ENCODE results near the gene LYSMD3. TPM values are rescaled to one million over a fixed set of nuclear protein-coding genes. Genes with fewer than 3 reads are reported as not detected.
"Not testable (repeated sequence)": the region's sequence is repeated elsewhere in the genome, so short reads cannot be mapped to it uniquely, and the experiment has no call there.

Gene LYSMD3
- total RNA-seq: 10 to 100 TPM; 10.2 to 11.4 (median 11.3) TPM

DNA sequence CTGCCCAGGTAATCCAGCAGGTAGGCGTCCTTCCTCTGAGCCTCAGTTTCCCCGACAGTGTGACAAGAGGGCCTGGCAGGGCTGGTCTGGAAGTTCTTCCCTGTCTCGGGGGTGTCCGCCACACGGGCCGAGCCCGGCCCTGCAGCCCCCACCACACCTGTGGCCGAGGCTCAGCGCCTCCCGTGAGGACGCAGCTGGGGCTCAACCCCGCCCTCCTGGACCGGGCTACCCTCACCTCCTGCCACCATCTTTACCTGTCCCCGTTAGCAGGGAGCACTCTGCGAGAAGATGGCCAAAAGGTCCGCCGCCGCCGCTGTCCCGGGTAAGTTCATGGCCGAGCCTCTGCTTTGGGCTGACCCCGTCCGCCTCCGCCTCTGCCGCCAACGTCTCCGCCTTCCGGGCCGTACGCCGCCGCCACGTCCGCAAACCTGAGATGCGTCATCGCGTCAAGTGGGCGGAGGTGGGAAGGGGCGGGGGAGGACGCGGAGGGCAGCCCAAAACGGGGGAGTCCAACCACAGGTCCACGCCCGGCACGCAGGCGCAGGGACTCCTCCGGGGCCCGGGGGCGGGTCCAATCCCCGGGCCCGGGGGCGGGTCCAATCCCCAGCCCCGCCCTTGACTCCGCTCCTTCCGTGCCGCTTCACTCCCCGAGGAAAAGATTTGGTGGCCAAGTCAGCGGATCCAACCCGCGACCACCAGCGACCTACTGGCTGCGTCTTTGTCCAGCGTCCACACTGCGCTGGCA is at the start of gene LYSMD3:
Gene LYSMD3 (minus strand): TSS at position 391 of the 745 bp plus-strand sequence. CDS start 4,295 bp downstream, outside the sequence.
- peak; percentile 97 for DNase-seq
- H3K4me3 Mint-ChIP-seq: peak within 1 kb of the TSS; percentile 95
- peak; percentile 92 to 94 for ATAC-seq
- no peaks in the 10 kb centered on the region for H3K9me3 Mint-ChIP-seq
- peaks cover 29% of the 10 kb centered on the region for H3K4me1 Mint-ChIP-seq (ENCODE audit: low read depth)
- peaks cover 21% of the 10 kb centered on the region for H3K27me3 Mint-ChIP-seq (ENCODE audit: low read depth)
- peaks cover 7% of the 10 kb centered on the region for H3K36me3 Mint-ChIP-seq (ENCODE audit: insufficient read depth)

DNA sequence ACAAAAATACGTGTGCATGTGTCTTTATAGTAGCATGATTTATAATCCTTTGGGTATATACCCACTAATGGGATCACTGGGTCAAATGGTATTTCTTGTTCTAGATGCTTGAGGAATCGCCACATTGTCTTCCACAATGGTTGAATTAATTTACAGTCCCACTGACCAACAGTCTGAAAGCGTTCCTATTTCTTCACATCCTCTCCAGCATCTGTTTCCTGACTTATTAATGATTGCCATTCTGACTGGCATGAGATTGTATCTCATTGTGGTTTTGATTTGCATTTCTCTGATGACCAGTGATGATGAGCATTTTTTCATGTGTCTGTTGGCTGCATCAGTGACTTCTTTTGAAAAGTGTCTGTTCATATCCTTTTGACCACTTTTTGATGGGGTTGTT is 47.2 kb upstream of the LYSMD3 start:
- not testable (repeated sequence) for ATAC-seq; H3K36me3 Mint-ChIP-seq (ENCODE audit: insufficient read depth); H3K4me1 Mint-ChIP-seq (ENCODE audit: low read depth); H3K4me3 Mint-ChIP-seq; DNase-seq
- H3K27me3 Mint-ChIP-seq (ENCODE audit: low read depth): peaks cover 24% of the 10 kb centered on the region
- peaks cover 18% of the 10 kb centered on the region for H3K9me3 Mint-ChIP-seq

- Mint-ChIP-seq H3K4me3 (no peak overlapping the region), H3K36me3 (ENCODE audit: insufficient read depth) (no peaks in the 10 kb centered on the region), H3K4me1 (ENCODE audit: low read depth) (no peaks in the 10 kb centered on the region), H3K9me3 (peaks cover 15% of the 10 kb centered on the region), H3K27me3 (ENCODE audit: low read depth) (peaks cover 26% of the 10 kb centered on the region)
- no peak for ATAC-seq
- DNase-seq: no peak
Measured at GRCh38 chr5:90575712-90576111, 46.3 kb upstream of the LYSMD3 start.

- no peak for DNase-seq
Measured at GRCh38 chr5:90571147-90571773, 41.9 kb upstream of the LYSMD3 start.

DNA sequence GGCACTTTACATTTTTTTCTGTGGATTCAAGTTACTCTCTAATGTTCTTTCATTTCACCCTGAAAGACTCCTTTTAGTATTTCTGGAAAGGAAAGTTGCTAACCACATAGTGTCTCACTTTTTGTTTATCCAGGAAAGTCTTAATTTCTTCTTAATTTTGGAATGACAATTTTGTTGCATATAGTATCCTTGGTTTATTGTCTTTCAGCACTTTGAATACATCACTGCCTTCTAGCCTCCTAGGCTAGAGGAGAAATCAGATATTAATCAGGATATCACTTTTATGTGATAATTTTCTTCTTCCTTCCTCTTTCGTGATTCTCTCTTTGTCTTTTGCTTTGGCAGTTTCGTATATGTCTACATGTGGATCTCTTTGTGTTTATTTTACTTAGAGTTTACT is 40.6 kb upstream of the LYSMD3 start:
- H3K4me3 Mint-ChIP-seq: no peak overlapping the region
- H3K27me3 Mint-ChIP-seq (ENCODE audit: low read depth): peaks cover 16% of the 10 kb centered on the region

More at GRCh38 chr5:90571147-90571773, 41.9 kb upstream of the LYSMD3 start:
- Mint-ChIP-seq H3K9me3 (no peaks in the 10 kb centered on the region), H3K36me3 (ENCODE audit: insufficient read depth) (no peaks in the 10 kb centered on the region), H3K27me3 (ENCODE audit: low read depth) (peaks cover 17% of the 10 kb centered on the region), H3K4me3 (no peak overlapping the region), H3K4me1 (ENCODE audit: low read depth) (no peaks in the 10 kb centered on the region)
- ATAC-seq: no peak

GRCh38 chr5:90569084-90569483 is 39.7 kb upstream of the LYSMD3 start:
- H3K4me1 Mint-ChIP-seq (ENCODE audit: low read depth): no peaks in the 10 kb centered on the region
- peaks cover 18% of the 10 kb centered on the region for H3K27me3 Mint-ChIP-seq (ENCODE audit: low read depth)
- ATAC-seq (no peak), DNase-seq (no peak)
- H3K9me3 Mint-ChIP-seq: no peaks in the 10 kb centered on the region
- no peaks in the 10 kb centered on the region for H3K36me3 Mint-ChIP-seq (ENCODE audit: insufficient read depth)
- no peak overlapping the region for H3K4me3 Mint-ChIP-seq

More for the DNA sequence above, 40.6 kb upstream of the LYSMD3 start:
- Mint-ChIP-seq H3K4me1 (ENCODE audit: low read depth) (no peaks in the 10 kb centered on the region), H3K36me3 (ENCODE audit: insufficient read depth) (no peaks in the 10 kb centered on the region), H3K9me3 (no peaks in the 10 kb centered on the region)
- ATAC-seq (no peak), DNase-seq (no peak)

GRCh38 chr5:90565491-90565890 is 36.1 kb upstream of the LYSMD3 start:
- Mint-ChIP-seq H3K4me3 (no peak overlapping the region), H3K4me1 (ENCODE audit: low read depth) (no peaks in the 10 kb centered on the region), H3K9me3 (no peaks in the 10 kb centered on the region), H3K36me3 (ENCODE audit: insufficient read depth) (no peaks in the 10 kb centered on the region), H3K27me3 (ENCODE audit: low read depth) (peaks cover 18% of the 10 kb centered on the region)
- DNase-seq: no peak
- ATAC-seq: no peak

DNA sequence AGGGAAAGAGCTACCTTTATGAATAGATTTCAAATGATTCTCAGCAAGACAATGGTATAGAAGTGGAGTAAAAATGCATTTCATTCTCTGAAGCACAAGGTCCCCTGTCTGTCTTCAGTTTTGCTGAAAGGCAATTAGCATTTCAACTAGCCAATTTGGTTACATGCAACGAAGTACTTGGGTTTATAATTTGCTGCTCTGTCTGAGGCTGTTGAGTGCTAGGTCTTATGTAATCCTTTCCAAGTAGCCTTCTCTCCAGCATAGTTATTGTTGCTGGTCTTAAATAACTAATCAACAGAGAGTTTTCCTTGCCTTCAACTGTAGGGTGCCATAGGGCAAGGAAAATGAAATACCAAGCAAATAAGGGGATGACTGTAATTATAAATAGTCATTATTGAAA is 33.7 kb upstream of the LYSMD3 start:
- Mint-ChIP-seq H3K36me3 (ENCODE audit: insufficient read depth) (no peaks in the 10 kb centered on the region), H3K4me3 (no peak overlapping the region), H3K4me1 (ENCODE audit: low read depth) (peaks cover 5% of the 10 kb centered on the region), H3K27me3 (ENCODE audit: low read depth) (peaks cover 28% of the 10 kb centered on the region), H3K9me3 (no peaks in the 10 kb centered on the region)
- DNase-seq: no peak
- no peak for ATAC-seq

DNA sequence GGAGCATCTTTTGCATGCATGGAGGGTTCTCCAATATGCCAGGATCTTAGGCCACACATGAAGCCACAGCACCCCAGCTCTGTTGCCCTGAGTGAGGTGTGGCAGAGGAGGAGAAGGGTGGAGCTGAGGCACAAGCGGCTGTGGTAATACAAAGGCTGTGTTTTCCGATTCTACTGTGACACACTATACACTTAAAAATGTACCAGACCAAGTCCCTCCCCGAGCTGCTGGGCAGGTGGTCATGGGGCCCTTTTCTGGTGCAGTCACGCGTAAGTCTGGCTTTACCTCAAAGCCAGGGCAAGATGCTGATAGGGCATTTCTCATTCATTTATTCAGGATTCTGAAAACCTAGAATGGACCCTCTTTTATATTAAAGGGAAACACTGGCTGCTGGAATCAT is 33.0 kb upstream of the LYSMD3 start:
- Mint-ChIP-seq H3K27me3 (ENCODE audit: low read depth) (peaks cover 36% of the 10 kb centered on the region), H3K36me3 (ENCODE audit: insufficient read depth) (no peaks in the 10 kb centered on the region), H3K4me1 (ENCODE audit: low read depth) (peaks cover 8% of the 10 kb centered on the region), H3K4me3 (no peak overlapping the region), H3K9me3 (no peaks in the 10 kb centered on the region)
- DNase-seq (no peak), ATAC-seq (no peak)

GRCh38 chr5:90561766-90562165 is 32.4 kb upstream of the LYSMD3 start:
- peaks cover 41% of the 10 kb centered on the region for H3K27me3 Mint-ChIP-seq (ENCODE audit: low read depth)
- no peaks in the 10 kb centered on the region for H3K9me3 Mint-ChIP-seq
- H3K4me1 Mint-ChIP-seq (ENCODE audit: low read depth): peaks cover 8% of the 10 kb centered on the region
- no peak for ATAC-seq
- H3K4me3 Mint-ChIP-seq: no peak overlapping the region
- H3K36me3 Mint-ChIP-seq (ENCODE audit: insufficient read depth): no peaks in the 10 kb centered on the region
- no peak for DNase-seq

- no peak overlapping the region for H3K4me3 Mint-ChIP-seq
- H3K36me3 Mint-ChIP-seq (ENCODE audit: insufficient read depth): no peaks in the 10 kb centered on the region
- H3K4me1 Mint-ChIP-seq (ENCODE audit: low read depth): peaks cover 8% of the 10 kb centered on the region
- no peak for ATAC-seq
- H3K27me3 Mint-ChIP-seq (ENCODE audit: low read depth): peaks cover 48% of the 10 kb centered on the region
- DNase-seq: no peak
- H3K9me3 Mint-ChIP-seq: no peaks in the 10 kb centered on the region
Measured at GRCh38 chr5:90560771-90561170, 31.4 kb upstream of the LYSMD3 start.

GRCh38 chr5:90558344-90559192 is 29.2 kb upstream of the LYSMD3 start, which contains the start of gene ADGRV1:
TSS of gene ADGRV1 (plus strand) at chr5:90558797. CDS start at chr5:90558896, 99 bp downstream.
- H3K27me3 Mint-ChIP-seq (ENCODE audit: low read depth): peaks cover 50% of the 10 kb centered on the region
- no peaks in the 10 kb centered on the region for H3K36me3 Mint-ChIP-seq (ENCODE audit: insufficient read depth)
- H3K4me1 Mint-ChIP-seq (ENCODE audit: low read depth): peaks cover 8% of the 10 kb centered on the region
- no peaks in the 10 kb centered on the region for H3K9me3 Mint-ChIP-seq
- no peak for DNase-seq
- ATAC-seq: peak; percentile 43 to 73
- peak within 1 kb of the TSS; percentile 25 for H3K4me3 Mint-ChIP-seq

GRCh38 chr5:90557871-90558270 is 28.5 kb upstream of the LYSMD3 start:
- Mint-ChIP-seq H3K27me3 (ENCODE audit: low read depth) (peaks cover 50% of the 10 kb centered on the region), H3K4me1 (ENCODE audit: low read depth) (peaks cover 8% of the 10 kb centered on the region), H3K4me3 (peak overlapping the region; percentile 19), H3K9me3 (no peaks in the 10 kb centered on the region), H3K36me3 (ENCODE audit: insufficient read depth) (no peaks in the 10 kb centered on the region)
- DNase-seq: no peak
- no peak for ATAC-seq

DNA sequence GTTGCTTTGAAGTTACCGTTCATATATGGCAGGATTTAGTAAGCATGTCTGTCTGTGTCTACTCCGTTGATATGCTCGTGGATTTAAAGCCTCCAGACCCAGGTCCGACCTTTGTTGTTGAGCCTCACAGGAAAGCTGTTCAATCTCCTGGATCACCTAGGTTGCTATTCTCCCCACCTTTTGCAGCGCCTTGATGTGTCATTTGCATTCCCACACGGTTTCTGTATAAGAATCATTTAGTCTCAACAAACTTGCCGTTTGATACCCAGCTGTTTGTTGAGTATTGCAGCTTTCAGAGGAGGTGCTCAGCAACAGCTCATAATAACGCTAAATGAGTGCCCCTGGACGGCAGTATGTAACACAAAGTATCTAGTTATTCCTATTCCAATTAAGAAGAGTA is 28.0 kb upstream of the LYSMD3 start:
- Mint-ChIP-seq H3K9me3 (no peaks in the 10 kb centered on the region), H3K4me3 (no peak overlapping the region), H3K36me3 (ENCODE audit: insufficient read depth) (no peaks in the 10 kb centered on the region), H3K4me1 (ENCODE audit: low read depth) (peaks cover 8% of the 10 kb centered on the region), H3K27me3 (ENCODE audit: low read depth) (peaks cover 52% of the 10 kb centered on the region)
- ATAC-seq: no peak
- DNase-seq: no peak
